H9 (cell line): ENCODE measurements around the gene CASQ1. TPM values are rescaled to one million over a fixed set of nuclear protein-coding genes. Genes with fewer than 3 reads are reported as not detected.

Source experiments
- DNase-seq: peaks from one replicate; pipeline ENCODE4 v3.0.0-alpha.2; 2017
- H2AFZ ChIP-seq: one replicate; pipeline ENCODE4 v1.6.1; 2013; ENCODE audit warnings: mild to moderate bottlenecking, low read length, control low read depth, moderate library complexity
- H2AK5ac ChIP-seq: 2 replicates; pipeline ENCODE4 v1.6.1; 2013; ENCODE audit warnings: low read length, control low read depth, mixed read lengths; ENCODE audit not compliant: insufficient read length
- H2BK120ac ChIP-seq: one replicate; pipeline ENCODE4 v1.6.1; 2013; ENCODE audit warnings: low read depth, mild to moderate bottlenecking, low read length, control low read depth, inconsistent platforms; ENCODE audit not compliant: poor library complexity, severe bottlenecking
- H2BK12ac ChIP-seq: 2 replicates; pipeline ENCODE4 v1.6.1; 2013; ENCODE audit warnings: low read length, control low read depth, mixed read lengths, low read depth; ENCODE audit not compliant: insufficient read length
- H2BK15ac ChIP-seq: 2 replicates; pipeline ENCODE4 v1.6.1; 2013; ENCODE audit warnings: low read depth, low read length, control low read depth
- H2BK20ac ChIP-seq: one replicate; pipeline ENCODE4 v1.6.1; 2013; ENCODE audit warnings: low read depth, mild to moderate bottlenecking, low read length, control low read depth, inconsistent platforms; ENCODE audit not compliant: poor library complexity, severe bottlenecking
- H2BK5ac ChIP-seq: 2 replicates; pipeline ENCODE4 v1.6.1; 2013; ENCODE audit warnings: low read length, control low read depth, mixed read lengths; ENCODE audit not compliant: insufficient read length
- H3K14ac ChIP-seq: 2 replicates; pipeline ENCODE4 v1.6.1; 2013; ENCODE audit warnings: low read length, control low read depth; ENCODE audit not compliant: insufficient read depth
- H3K18ac ChIP-seq: 2 replicates; pipeline ENCODE4 v1.6.1; 2013; ENCODE audit warnings: low read depth, mild to moderate bottlenecking, mixed read lengths, low read length, control low read depth; ENCODE audit not compliant: insufficient read length
- H3K23ac ChIP-seq: 2 replicates; pipeline ENCODE4 v1.6.1; 2013; ENCODE audit warnings: low read length, control low read depth, mixed read lengths, low read depth; ENCODE audit not compliant: insufficient read length
- H3K23me2 ChIP-seq: 2 replicates; pipeline ENCODE4 v1.6.1; 2013; ENCODE audit warnings: low read depth, mild to moderate bottlenecking, mixed read lengths, low read length, control low read depth; ENCODE audit not compliant: insufficient read length, poor library complexity, severe bottlenecking
- H3K27ac ChIP-seq: 2 replicates; pipeline ENCODE4 v1.5.1; 2013; ENCODE audit warnings: low read length, control low read depth, mixed read lengths, low read depth; ENCODE audit not compliant: insufficient read length
- H3K27me3 ChIP-seq: 2 replicates; pipeline ENCODE4 v1.6.1; 2013; ENCODE audit warnings: low read length, control low read depth, inconsistent platforms; ENCODE audit not compliant: insufficient read depth
- H3K4ac ChIP-seq: 2 replicates; pipeline ENCODE4 v1.6.1; 2013; ENCODE audit warnings: low read depth, mild to moderate bottlenecking, control low read depth, inconsistent platforms, low read length, moderate library complexity
- H3K4me1 ChIP-seq: 2 replicates; pipeline ENCODE4 v1.6.1; 2013; ENCODE audit warnings: low read length, control low read depth, inconsistent platforms; ENCODE audit not compliant: insufficient read depth
- H3K4me2 ChIP-seq: 2 replicates; pipeline ENCODE4 v1.6.1; 2013; ENCODE audit warnings: low read length, control low read depth, mixed read lengths; ENCODE audit not compliant: insufficient read length, insufficient read depth
- H3K56ac ChIP-seq: 2 replicates; pipeline ENCODE4 v1.6.1; 2013; ENCODE audit warnings: low read depth, mild to moderate bottlenecking, mixed read lengths, low read length, control low read depth; ENCODE audit not compliant: insufficient read length
- H3K79me1 ChIP-seq: 2 replicates; pipeline ENCODE4 v1.6.1; 2013; ENCODE audit warnings: low read depth, mild to moderate bottlenecking, moderate library complexity, low read length, control low read depth, inconsistent platforms; ENCODE audit not compliant: insufficient read depth, poor library complexity, severe bottlenecking
- H3K79me2 ChIP-seq: 2 replicates; pipeline ENCODE4 v1.6.1; 2013; ENCODE audit warnings: low read length, control low read depth, inconsistent platforms; ENCODE audit not compliant: insufficient read depth
- H3K9ac ChIP-seq: 2 replicates; pipeline ENCODE4 v1.6.1; 2013; ENCODE audit warnings: low read length, control low read depth, mixed read lengths; ENCODE audit not compliant: insufficient read length; ENCODE audit errors: extremely low read depth
- H3K9me3 ChIP-seq: one replicate; pipeline ENCODE4 v1.6.1; 2013; ENCODE audit warnings: low read depth, low read length, inconsistent platforms; ENCODE audit not compliant: control insufficient read depth
- H3T11ph ChIP-seq: one replicate; pipeline ENCODE4 v1.6.1; 2013; ENCODE audit warnings: mild to moderate bottlenecking, low read length, control low read depth, inconsistent platforms
- H4K20me1 ChIP-seq: one replicate; pipeline ENCODE4 v1.6.1; 2013; ENCODE audit not compliant: control insufficient read depth, insufficient read length, insufficient read depth
- H4K5ac ChIP-seq: 2 replicates; pipeline ENCODE4 v1.6.1; 2013; ENCODE audit warnings: low read depth, mild to moderate bottlenecking, mixed read lengths, low read length, control low read depth; ENCODE audit not compliant: insufficient read length
- H4K8ac ChIP-seq: replicated peaks from 2 replicates; pipeline ENCODE4 v1.6.1; 2013; ENCODE audit warnings: low read length, control low read depth, mixed read lengths, low read depth; ENCODE audit not compliant: insufficient read length
- H4K91ac ChIP-seq: 2 replicates; pipeline ENCODE4 v1.6.1; 2013; ENCODE audit warnings: low read depth, mild to moderate bottlenecking, moderate library complexity, mixed read lengths, low read length, control low read depth; ENCODE audit not compliant: insufficient read length
- H3K27ac Mint-ChIP-seq, 3 experiments: 2 replicates in 2 of 3; 3 replicates in 1 of 3; pipeline ENCODE4 v1.8.0; 2020 to 2021; ENCODE audit warnings: mixed read lengths in 3 of 3, mild to moderate bottlenecking in 1 of 3, moderate library complexity in 1 of 3
- H3K27me3 Mint-ChIP-seq: 2 replicates; pipeline ENCODE4 v1.8.0; 2021; ENCODE audit warnings: low read depth, mild to moderate bottlenecking, moderate library complexity, mixed read lengths
- H3K36me3 Mint-ChIP-seq, 3 experiments: 2 replicates in 2 of 3; 3 replicates in 1 of 3; pipeline ENCODE4 v1.8.0; 2020 to 2021; ENCODE audit warnings: low read depth in 3 of 3, mixed read lengths in 3 of 3; ENCODE audit not compliant: insufficient read depth in 1 of 3
- H3K4me1 Mint-ChIP-seq, 2 experiments: 2 replicates each; pipeline ENCODE4 v1.8.0; 2020; ENCODE audit warnings: mixed read lengths in 2 of 2
- H3K4me3 Mint-ChIP-seq, 2 experiments: 2 replicates in 1 of 2; 3 replicates in 1 of 2; pipeline ENCODE4 v1.8.0; 2020 to 2021; ENCODE audit warnings: mild to moderate bottlenecking in 2 of 2, mixed read lengths in 2 of 2, moderate library complexity in 1 of 2
- H3K9me3 Mint-ChIP-seq, 2 experiments: 2 replicates in 1 of 2; 3 replicates in 1 of 2; pipeline ENCODE4 v1.8.0; 2020; ENCODE audit warnings: mild to moderate bottlenecking in 2 of 2, mixed read lengths in 2 of 2, moderate library complexity in 1 of 2
- WGBS: extraction: QIAGEN DNeasy Blood & Tissue Kit; methylation state at CpG from one replicate; pipeline ENCODE4 v1.1.7; 2013; ENCODE audit warnings: missing lambda C conversion rate, low lambda C conversion rate, mixed read lengths; ENCODE audit not compliant: insufficient read length; ENCODE audit errors: extremely low coverage; 5-methylcytosine and 5-hydroxymethylcytosine counted together
- total RNA-seq: library from RNA; stranded (reverse); gene quantifications from 2 replicates; pipeline ENCODE4 v1.2.1, GENCODE V29; 2021
- TF ChIP-seq, protein P1 (sequence below): fragments of 200-600 bp; sonication (generic); conservative IDR thresholded peaks from 3 replicates; pipeline ENCODE4 v1.8.0; 2021; ENCODE audit warnings: antibody characterized with exemption, mild to moderate bottlenecking

Gene CASQ1
- total RNA-seq, 1 experiment from 2014 or later, result 0.55 TPM

GRCh38 chr1:160167056-160167455 is 23.3 kb upstream of the CASQ1 start:
- H3K27me3 Mint-ChIP-seq, result peaks cover 47% of the 10 kb centered on the region
- WGBS, result no CpG with 5 or more reads among the region's 4 CpGs
- Histone ChIP-seq H3K9ac (no peak overlapping the region), H4K91ac (no peak overlapping the region), H2BK5ac (no peak overlapping the region), H3K23me2 (no peaks in the 10 kb centered on the region), H2BK15ac (no peak overlapping the region), H3K9me3 (no peaks in the 10 kb centered on the region), H3K14ac (no peak overlapping the region), H2BK20ac (no peak overlapping the region), H3K79me2 (no peaks in the 10 kb centered on the region), H3K4me2 (no peak overlapping the region), H3K27me3 (no peaks in the 10 kb centered on the region), H4K20me1 (no peaks in the 10 kb centered on the region), H3K79me1 (no peaks in the 10 kb centered on the region), H2BK12ac (no peak overlapping the region), H2BK120ac (no peak overlapping the region), H2AK5ac (no peak overlapping the region), H2AFZ (no peak overlapping the region), H3K4me1 (peaks cover 20% of the 10 kb centered on the region; the same call in 1 of the 2 replicates), H3T11ph (no peak overlapping the region), H4K5ac (no peak overlapping the region), H3K4ac (no peak overlapping the region), H3K56ac (no peak overlapping the region), H3K23ac (no peak overlapping the region), H4K8ac (no peak overlapping the region), H3K27ac (no peak overlapping the region), H3K18ac (no peak overlapping the region)
- DNase-seq, result no peak
- H3K4me1 Mint-ChIP-seq, result peaks cover 46 to 58% of the 10 kb centered on the region in 2 experiments
- H3K27ac Mint-ChIP-seq, result peak overlapping the region in 1 of 3 experiments; percentile 90; a peak in 2 of 7 replicates
- no peaks in the 10 kb centered on the region for H3K36me3 Mint-ChIP-seq
- H3K4me3 Mint-ChIP-seq, result no peak overlapping the region
- no peaks in the 10 kb centered on the region; a peak in 1 of 5 replicates for H3K9me3 Mint-ChIP-seq
- TF ChIP-seq, protein P1, sequence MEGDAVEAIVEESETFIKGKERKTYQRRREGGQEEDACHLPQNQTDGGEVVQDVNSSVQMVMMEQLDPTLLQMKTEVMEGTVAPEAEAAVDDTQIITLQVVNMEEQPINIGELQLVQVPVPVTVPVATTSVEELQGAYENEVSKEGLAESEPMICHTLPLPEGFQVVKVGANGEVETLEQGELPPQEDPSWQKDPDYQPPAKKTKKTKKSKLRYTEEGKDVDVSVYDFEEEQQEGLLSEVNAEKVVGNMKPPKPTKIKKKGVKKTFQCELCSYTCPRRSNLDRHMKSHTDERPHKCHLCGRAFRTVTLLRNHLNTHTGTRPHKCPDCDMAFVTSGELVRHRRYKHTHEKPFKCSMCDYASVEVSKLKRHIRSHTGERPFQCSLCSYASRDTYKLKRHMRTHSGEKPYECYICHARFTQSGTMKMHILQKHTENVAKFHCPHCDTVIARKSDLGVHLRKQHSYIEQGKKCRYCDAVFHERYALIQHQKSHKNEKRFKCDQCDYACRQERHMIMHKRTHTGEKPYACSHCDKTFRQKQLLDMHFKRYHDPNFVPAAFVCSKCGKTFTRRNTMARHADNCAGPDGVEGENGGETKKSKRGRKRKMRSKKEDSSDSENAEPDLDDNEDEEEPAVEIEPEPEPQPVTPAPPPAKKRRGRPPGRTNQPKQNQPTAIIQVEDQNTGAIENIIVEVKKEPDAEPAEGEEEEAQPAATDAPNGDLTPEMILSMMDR, result no peak
